ENCODE measurements around the gene TNS1. TPM values are rescaled to one million over a fixed set of nuclear protein-coding genes. Genes with fewer than 3 reads are reported as not detected.

Gene TNS1
- total and polyA plus RNA-seq, 8 donors, result 139 to 327 (median 159) TPM

GRCh38 chr2:217976301-217976700 lies 26.5 kb downstream of the TNS1 start:
- no peaks in the 10 kb centered on the region for H3K36me3 ChIP-seq
- no peak for ATAC-seq
- no peaks in the 10 kb centered on the region for H3K27me3 ChIP-seq
- peaks cover 23 to 33% of the 10 kb centered on the region in 2 donors for H3K4me1 ChIP-seq
- no peaks in the 10 kb centered on the region for H3K9me3 ChIP-seq
- H3K27ac ChIP-seq, result no peak overlapping the region
- TF ChIP-seq, protein P1, sequence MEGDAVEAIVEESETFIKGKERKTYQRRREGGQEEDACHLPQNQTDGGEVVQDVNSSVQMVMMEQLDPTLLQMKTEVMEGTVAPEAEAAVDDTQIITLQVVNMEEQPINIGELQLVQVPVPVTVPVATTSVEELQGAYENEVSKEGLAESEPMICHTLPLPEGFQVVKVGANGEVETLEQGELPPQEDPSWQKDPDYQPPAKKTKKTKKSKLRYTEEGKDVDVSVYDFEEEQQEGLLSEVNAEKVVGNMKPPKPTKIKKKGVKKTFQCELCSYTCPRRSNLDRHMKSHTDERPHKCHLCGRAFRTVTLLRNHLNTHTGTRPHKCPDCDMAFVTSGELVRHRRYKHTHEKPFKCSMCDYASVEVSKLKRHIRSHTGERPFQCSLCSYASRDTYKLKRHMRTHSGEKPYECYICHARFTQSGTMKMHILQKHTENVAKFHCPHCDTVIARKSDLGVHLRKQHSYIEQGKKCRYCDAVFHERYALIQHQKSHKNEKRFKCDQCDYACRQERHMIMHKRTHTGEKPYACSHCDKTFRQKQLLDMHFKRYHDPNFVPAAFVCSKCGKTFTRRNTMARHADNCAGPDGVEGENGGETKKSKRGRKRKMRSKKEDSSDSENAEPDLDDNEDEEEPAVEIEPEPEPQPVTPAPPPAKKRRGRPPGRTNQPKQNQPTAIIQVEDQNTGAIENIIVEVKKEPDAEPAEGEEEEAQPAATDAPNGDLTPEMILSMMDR (IDR thresholded peaks at IDR 0.05), result no peak
- intact Hi-C loops (cut with DNase I), result no loop called here
- DNase-seq, result no peak
- H3K4me3 ChIP-seq, result no peak overlapping the region

DNA sequence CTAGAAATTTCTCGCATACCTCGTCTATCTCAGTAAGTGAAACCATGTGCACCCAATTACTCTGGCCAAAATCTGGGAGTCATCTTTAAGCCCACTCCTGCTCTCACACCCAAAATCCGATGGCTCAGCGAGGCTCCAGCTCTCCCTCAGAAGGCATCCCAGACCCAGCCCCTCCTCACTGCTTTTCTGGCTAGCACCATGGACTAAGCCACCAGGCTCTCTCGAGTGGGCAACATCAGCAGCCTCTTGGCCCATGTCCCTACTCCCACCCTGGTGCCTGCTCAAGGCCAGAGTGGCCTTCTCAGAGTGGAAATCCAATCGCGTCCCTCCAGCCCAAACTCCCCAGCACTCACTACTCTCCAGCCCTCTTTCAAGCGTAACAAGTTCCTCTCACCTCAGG lies 27.2 kb downstream of the TNS1 start:
- H3K4me3 ChIP-seq, result no peak overlapping the region
- no peaks in the 10 kb centered on the region for H3K36me3 ChIP-seq
- H3K27ac ChIP-seq, result no peak overlapping the region
- H3K4me1 ChIP-seq, result peaks cover 16 to 27% of the 10 kb centered on the region in 2 donors
- TF ChIP-seq, protein P1 (IDR thresholded peaks at IDR 0.05), result no peak
- intact Hi-C loops (cut with DNase I), result no loop called here
- H3K27me3 ChIP-seq, result no peaks in the 10 kb centered on the region
- H3K9me3 ChIP-seq, result no peaks in the 10 kb centered on the region
- no peak for ATAC-seq
- no peak for DNase-seq

DNA sequence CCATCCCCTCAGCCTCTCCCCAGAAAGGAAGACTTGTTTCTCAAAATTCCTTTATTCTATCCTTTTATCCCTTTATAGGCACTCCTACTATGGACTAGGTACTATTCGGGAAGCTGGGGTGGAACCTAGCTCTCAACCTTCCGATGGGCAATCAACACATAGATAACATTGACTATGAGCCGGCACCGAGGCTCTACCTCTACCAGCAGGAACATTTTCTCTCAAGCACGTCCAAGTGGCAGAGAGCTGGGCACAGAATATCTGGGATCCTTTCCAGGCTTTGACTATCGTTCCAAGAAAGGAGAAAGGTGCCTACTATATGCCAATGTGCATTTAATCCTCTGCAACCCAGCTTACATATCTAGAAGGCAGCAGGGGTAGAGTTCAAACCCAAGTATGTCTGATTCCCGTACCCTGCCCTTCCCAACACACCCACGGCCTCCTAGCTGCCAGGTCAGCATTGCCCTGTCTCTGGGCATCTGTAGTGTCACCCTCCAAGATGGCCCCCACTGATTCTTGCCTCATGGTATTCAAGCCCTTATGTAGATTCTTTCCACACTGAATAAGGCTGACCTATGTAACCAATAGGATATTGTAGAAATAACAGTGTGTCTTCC lies 28.3 kb downstream of the TNS1 start:
- no peaks in the 10 kb centered on the region for H3K27me3 ChIP-seq
- no peaks in the 10 kb centered on the region for H3K36me3 ChIP-seq
- H3K4me1 ChIP-seq, result peaks cover 10 to 15% of the 10 kb centered on the region in 2 donors
- intact Hi-C loops (cut with DNase I), result no loop called here
- no peak overlapping the region for H3K27ac ChIP-seq
- H3K9me3 ChIP-seq, result no peaks in the 10 kb centered on the region
- no peak overlapping the region for H3K4me3 ChIP-seq
- TF ChIP-seq, protein P1 (IDR thresholded peaks at IDR 0.05), result no peak
- no peak for DNase-seq
- ATAC-seq, result no peak

DNA sequence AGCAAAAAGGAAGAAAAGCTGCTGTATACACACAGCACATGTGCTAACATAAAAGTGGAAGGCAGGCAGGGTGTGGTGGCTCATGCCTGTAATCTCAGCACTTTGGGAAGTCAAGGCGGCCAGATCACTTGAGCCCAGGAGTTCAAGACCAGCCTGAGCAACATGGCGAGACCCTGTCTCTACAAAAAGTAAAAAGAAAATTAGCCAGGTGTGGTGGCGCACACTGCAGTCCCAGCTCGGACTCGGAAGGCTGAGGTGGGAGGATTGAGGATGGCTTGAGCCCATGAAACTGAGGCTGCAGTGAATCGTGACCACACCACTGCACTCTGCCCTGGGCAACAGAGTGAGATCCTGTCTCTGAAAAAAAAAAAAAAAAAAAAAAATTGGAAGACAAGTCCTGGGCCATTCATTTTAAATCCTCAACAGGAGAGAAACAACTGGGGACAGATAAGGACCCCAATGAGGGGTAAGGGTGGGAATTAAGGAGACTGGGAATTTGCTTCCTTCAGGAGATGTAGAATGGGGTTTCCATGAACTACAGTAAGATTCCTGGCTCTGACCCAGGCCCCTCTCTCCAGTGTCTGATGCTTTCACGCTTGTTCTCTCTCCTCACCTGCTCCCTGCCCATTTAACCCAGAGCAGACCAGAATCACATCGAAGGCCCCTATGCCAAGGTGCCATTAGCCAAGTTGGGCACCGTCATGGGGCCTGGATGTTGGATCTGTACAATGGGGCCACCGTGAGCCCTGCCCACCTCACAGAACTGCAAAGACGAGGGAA lies 29.6 kb downstream of the TNS1 start:
- TF ChIP-seq, protein P1 (IDR thresholded peaks at IDR 0.05), result no peak
- H3K27ac ChIP-seq, result no peak overlapping the region
- no peak for ATAC-seq
- no peaks in the 10 kb centered on the region for H3K27me3 ChIP-seq
- H3K9me3 ChIP-seq, result no peaks in the 10 kb centered on the region
- intact Hi-C loops (cut with DNase I), result no loop called here
- no peak overlapping the region for H3K4me3 ChIP-seq
- DNase-seq, result no peak
- peaks cover 4 to 9% of the 10 kb centered on the region in 2 donors for H3K4me1 ChIP-seq
- H3K36me3 ChIP-seq, result no peaks in the 10 kb centered on the region

GRCh38 chr2:217972490-217972889 lies 30.3 kb downstream of the TNS1 start:
- intact Hi-C loops (cut with DNase I), result no loop called here
- H3K27ac ChIP-seq, result no peak overlapping the region

More at GRCh38 chr2:217972490-217972889, 30.3 kb downstream of the TNS1 start:
- Histone ChIP-seq H3K27me3 (no peaks in the 10 kb centered on the region), H3K36me3 (no peaks in the 10 kb centered on the region), H3K4me3 (no peak overlapping the region), H3K4me1 (peaks cover 2 to 4% of the 10 kb centered on the region in 2 donors), H3K9me3 (no peaks in the 10 kb centered on the region)
- no peak for DNase-seq
- ATAC-seq, result no peak
- TF ChIP-seq, protein P1 (IDR thresholded peaks at IDR 0.05), result no peak
